GM21737 (cell line): ENCODE results near the gene PLCXD3.

Experiments used
- ATAC-seq: cut with Tn5 transposase; IDR thresholded peaks from one replicate; pipeline ENCODE4 v1.9.1; 2021; ENCODE audit warnings: mild to moderate bottlenecking, moderate library complexity; ENCODE audit not compliant: unreplicated experiment

Gene PLCXD3

GRCh38 chr5:41510176-41510831 lies at the start of gene PLCXD3:
Gene PLCXD3 (minus strand): TSS chr5:41510601. CDS start chr5:41510526, 75 bp downstream.
- ATAC-seq = no peak

- ATAC-seq = no peak
These were observed 48.8 kb upstream of the PLCXD3 start for GRCh38 chr5:41559184-41559583.

GRCh38 chr5:41558295-41558694 lies 47.9 kb upstream of the PLCXD3 start:
- no peak for ATAC-seq

- ATAC-seq = no peak
These were observed 37.6 kb upstream of the PLCXD3 start for GRCh38 chr5:41547991-41548390.

- ATAC-seq = no peak
These were observed 31.8 kb upstream of the PLCXD3 start for GRCh38 chr5:41542183-41542582.

- no peak for ATAC-seq
These were observed 29.1 kb upstream of the PLCXD3 start for GRCh38 chr5:41539454-41539853.

GRCh38 chr5:41537581-41537980 lies 27.2 kb upstream of the PLCXD3 start:
- no peak for ATAC-seq

- ATAC-seq = no peak
These were observed 22.1 kb upstream of the PLCXD3 start for GRCh38 chr5:41532485-41532884.

GRCh38 chr5:41527201-41527779 lies 16.9 kb upstream of the PLCXD3 start:
- no peak for ATAC-seq

- ATAC-seq = no peak
These were observed 16.3 kb upstream of the PLCXD3 start for GRCh38 chr5:41526699-41527098.

- no peak for ATAC-seq
These were observed 13.8 kb upstream of the PLCXD3 start for GRCh38 chr5:41524174-41524573.

GRCh38 chr5:41522193-41522786 lies 11.9 kb upstream of the PLCXD3 start:
- no peak for ATAC-seq

- ATAC-seq = no peak
These were observed 9.4 kb upstream of the PLCXD3 start for GRCh38 chr5:41519801-41520200.

- no peak for ATAC-seq
These were observed 7.5 kb upstream of the PLCXD3 start for GRCh38 chr5:41517909-41518308.

- no peak for ATAC-seq
These were observed 840 bp upstream of the PLCXD3 start for GRCh38 chr5:41511241-41511640.

GRCh38 chr5:41509399-41510175 lies 814 bp downstream of the PLCXD3 start:
- no peak for ATAC-seq

- no peak for ATAC-seq
These were observed 1.6 kb downstream of the PLCXD3 start for GRCh38 chr5:41508696-41509398.

- no peak for ATAC-seq
These were observed 2.2 kb downstream of the PLCXD3 start for GRCh38 chr5:41508186-41508585.

- no peak for ATAC-seq
These were observed 2.9 kb downstream of the PLCXD3 start for GRCh38 chr5:41507501-41507900.

- no peak for ATAC-seq
These were observed 6.5 kb downstream of the PLCXD3 start for GRCh38 chr5:41503860-41504259.

- ATAC-seq = no peak
These were observed 7.1 kb downstream of the PLCXD3 start for GRCh38 chr5:41503310-41503709.
